OCI-LY3 (cell line): ENCODE measurements around the gene AKNA.

Experiments used
- CTCF ChIP-seq: fragments of 200-600, 300-600 bp; sonication (generic); IDR thresholded peaks from 2 replicates; pipeline ENCODE4 v1.5.1; 2014; ENCODE audit warnings: antibody characterized with exemption, low read length, low read depth
- EZH2phosphoT487 ChIP-seq: fragments of 200-600 bp; shearing (Covaris generic); IDR thresholded peaks from 2 replicates; pipeline ENCODE4 v1.6.1; 2018; ENCODE audit warnings: antibody characterized with exemption, mixed run types, low read depth

- TF ChIP-seq CTCF (no peak), EZH2phosphoT487 (no peak)
Measured at GRCh38 chr9:114341991-114342390, 45.8 kb downstream of the AKNA start.
